Ishikawa (cell line): Measurements from ENCODE around the gene SLC12A3.

ENCODE experiments used
- CEBPB ChIP-seq: IDR thresholded peaks from 2 replicates; pipeline ENCODE4 v1.6.1; 2012
- FOXM1 ChIP-seq: IDR thresholded peaks from 2 replicates; pipeline ENCODE4 v1.6.1; 2012; ENCODE audit warnings: low read depth, borderline replicate concordance
- NFIC ChIP-seq: IDR thresholded peaks from 2 replicates; pipeline ENCODE4 v1.6.1; 2012
- RAD21 ChIP-seq: IDR thresholded peaks from 2 replicates; pipeline ENCODE4 v1.6.1; 2012; ENCODE audit warnings: low read depth
- TAF1 ChIP-seq: IDR thresholded peaks from 2 replicates; pipeline ENCODE4 v1.6.1; 2012; ENCODE audit warnings: low read depth, mild to moderate bottlenecking
- TCF12 ChIP-seq: IDR thresholded peaks from 2 replicates; pipeline ENCODE4 v1.6.1; 2012; ENCODE audit warnings: low read depth
- TEAD4 ChIP-seq: IDR thresholded peaks from 2 replicates; pipeline ENCODE4 v1.6.1; 2012
- YY1 ChIP-seq: IDR thresholded peaks from 2 replicates; pipeline ENCODE4 v1.6.1; 2012; ENCODE audit warnings: low read depth
- ZBTB7A ChIP-seq: IDR thresholded peaks from 2 replicates; pipeline ENCODE4 v1.6.1; 2012; ENCODE audit warnings: low read depth
- TF ChIP-seq, protein P1 (sequence below): IDR thresholded peaks from 2 replicates; pipeline ENCODE4 v1.6.1; 2012; ENCODE audit warnings: low read depth, mild to moderate bottlenecking
- TF ChIP-seq, protein P2 (sequence below): IDR thresholded peaks from 2 replicates; pipeline ENCODE4 v1.6.1; 2012
- TF ChIP-seq, protein P3 (sequence below): IDR thresholded peaks from 2 replicates; pipeline ENCODE4 v1.6.1; 2012

DNA sequence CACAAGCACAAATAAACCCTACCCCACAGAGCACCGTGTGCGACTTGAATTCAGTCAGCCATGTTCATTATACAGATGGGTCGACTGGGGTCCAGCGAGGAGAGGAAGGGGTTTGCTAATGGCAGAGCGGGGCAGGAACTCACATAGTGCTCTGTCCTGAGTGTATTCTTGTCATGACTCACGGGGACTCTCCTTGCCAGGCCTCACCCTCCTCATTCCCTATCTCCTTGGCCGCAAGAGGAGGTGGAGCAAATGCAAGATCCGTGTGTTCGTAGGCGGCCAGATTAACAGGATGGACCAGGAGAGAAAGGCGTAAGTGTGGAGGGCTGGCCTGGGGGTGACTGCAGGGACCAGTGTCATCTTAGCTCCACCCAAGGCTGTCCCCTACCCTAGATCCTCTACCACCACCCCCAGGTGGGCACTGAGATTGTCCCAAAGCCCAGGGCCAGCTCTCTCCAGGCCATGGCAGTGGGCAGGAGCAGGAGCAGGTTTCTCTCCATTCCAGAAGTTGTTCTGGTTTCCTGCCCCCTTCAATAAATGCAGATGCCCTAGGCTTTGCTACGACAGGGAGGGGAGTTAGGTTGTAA lies 29.4 kb downstream of the SLC12A3 start:
- TF ChIP-seq TAF1 = no peak
- no peak for TF ChIP-seq NFIC
- TF ChIP-seq, protein P1, sequence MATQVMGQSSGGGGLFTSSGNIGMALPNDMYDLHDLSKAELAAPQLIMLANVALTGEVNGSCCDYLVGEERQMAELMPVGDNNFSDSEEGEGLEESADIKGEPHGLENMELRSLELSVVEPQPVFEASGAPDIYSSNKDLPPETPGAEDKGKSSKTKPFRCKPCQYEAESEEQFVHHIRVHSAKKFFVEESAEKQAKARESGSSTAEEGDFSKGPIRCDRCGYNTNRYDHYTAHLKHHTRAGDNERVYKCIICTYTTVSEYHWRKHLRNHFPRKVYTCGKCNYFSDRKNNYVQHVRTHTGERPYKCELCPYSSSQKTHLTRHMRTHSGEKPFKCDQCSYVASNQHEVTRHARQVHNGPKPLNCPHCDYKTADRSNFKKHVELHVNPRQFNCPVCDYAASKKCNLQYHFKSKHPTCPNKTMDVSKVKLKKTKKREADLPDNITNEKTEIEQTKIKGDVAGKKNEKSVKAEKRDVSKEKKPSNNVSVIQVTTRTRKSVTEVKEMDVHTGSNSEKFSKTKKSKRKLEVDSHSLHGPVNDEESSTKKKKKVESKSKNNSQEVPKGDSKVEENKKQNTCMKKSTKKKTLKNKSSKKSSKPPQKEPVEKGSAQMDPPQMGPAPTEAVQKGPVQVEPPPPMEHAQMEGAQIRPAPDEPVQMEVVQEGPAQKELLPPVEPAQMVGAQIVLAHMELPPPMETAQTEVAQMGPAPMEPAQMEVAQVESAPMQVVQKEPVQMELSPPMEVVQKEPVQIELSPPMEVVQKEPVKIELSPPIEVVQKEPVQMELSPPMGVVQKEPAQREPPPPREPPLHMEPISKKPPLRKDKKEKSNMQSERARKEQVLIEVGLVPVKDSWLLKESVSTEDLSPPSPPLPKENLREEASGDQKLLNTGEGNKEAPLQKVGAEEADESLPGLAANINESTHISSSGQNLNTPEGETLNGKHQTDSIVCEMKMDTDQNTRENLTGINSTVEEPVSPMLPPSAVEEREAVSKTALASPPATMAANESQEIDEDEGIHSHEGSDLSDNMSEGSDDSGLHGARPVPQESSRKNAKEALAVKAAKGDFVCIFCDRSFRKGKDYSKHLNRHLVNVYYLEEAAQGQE = no peak
- TF ChIP-seq RAD21 = no peak
- TF ChIP-seq FOXM1 = no peak
- TF ChIP-seq YY1 = no peak
- TF ChIP-seq TCF12 = no peak
- TF ChIP-seq TEAD4 = no peak
- TF ChIP-seq ZBTB7A = no peak
- no peak for TF ChIP-seq CEBPB
- TF ChIP-seq, protein P2, sequence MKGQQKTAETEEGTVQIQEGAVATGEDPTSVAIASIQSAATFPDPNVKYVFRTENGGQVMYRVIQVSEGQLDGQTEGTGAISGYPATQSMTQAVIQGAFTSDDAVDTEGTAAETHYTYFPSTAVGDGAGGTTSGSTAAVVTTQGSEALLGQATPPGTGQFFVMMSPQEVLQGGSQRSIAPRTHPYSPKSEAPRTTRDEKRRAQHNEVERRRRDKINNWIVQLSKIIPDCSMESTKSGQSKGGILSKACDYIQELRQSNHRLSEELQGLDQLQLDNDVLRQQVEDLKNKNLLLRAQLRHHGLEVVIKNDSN = no peak
- TF ChIP-seq, protein P3, sequence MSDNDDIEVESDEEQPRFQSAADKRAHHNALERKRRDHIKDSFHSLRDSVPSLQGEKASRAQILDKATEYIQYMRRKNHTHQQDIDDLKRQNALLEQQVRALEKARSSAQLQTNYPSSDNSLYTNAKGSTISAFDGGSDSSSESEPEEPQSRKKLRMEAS = no peak
